ENCODE measurements around the gene TEF.

Gene TEF

DNA sequence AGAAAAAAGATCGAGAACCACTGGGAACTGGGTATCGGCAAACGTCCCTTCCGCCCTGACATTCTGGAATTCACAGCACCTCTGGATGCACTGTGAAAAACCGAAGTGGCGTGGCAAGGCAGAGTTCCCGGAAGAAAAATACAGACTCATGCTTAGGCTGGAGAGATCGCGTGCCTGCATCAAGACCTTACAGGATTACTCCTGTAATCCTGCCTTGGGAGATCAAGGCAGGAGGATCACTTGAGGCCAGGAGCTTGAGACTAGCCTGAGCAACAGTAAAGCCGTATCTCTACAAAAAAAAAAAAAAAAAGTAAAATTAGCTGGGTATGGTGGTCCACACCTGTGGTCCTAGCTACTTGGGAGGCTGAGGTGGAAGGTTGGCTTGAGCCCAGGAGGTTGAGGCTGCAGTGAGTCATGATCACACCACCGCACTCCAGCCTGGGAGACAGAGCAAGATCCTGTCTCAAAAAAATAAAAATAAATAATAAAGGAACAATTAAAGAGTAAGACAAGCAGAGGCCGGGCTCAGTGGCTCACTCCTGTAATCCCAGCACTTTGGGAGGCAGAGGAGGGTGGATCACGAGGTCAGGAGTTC lies 19.9 kb upstream of the TEF start:
- no peak overlapping the region for H3K27ac ChIP-seq
- DNase-seq: no peak
- H3K9me3 ChIP-seq: no peaks in the 10 kb centered on the region
- peaks cover 8 to 22% (median 21%) of the 10 kb centered on the region in 3 donors for H3K36me3 ChIP-seq
- intact Hi-C loops (cut with DNase I; ENCODE audit: low total_unique reads): loop anchor here (10.0 kb wide), 1 partner anchor 57 kb away; the partner anchor contains the start of gene ZC3H7B
- TF ChIP-seq, protein P1, sequence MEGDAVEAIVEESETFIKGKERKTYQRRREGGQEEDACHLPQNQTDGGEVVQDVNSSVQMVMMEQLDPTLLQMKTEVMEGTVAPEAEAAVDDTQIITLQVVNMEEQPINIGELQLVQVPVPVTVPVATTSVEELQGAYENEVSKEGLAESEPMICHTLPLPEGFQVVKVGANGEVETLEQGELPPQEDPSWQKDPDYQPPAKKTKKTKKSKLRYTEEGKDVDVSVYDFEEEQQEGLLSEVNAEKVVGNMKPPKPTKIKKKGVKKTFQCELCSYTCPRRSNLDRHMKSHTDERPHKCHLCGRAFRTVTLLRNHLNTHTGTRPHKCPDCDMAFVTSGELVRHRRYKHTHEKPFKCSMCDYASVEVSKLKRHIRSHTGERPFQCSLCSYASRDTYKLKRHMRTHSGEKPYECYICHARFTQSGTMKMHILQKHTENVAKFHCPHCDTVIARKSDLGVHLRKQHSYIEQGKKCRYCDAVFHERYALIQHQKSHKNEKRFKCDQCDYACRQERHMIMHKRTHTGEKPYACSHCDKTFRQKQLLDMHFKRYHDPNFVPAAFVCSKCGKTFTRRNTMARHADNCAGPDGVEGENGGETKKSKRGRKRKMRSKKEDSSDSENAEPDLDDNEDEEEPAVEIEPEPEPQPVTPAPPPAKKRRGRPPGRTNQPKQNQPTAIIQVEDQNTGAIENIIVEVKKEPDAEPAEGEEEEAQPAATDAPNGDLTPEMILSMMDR (IDR thresholded peaks at IDR 0.05): no peak
- no peaks in the 10 kb centered on the region for H3K27me3 ChIP-seq
- no peak overlapping the region for H3K4me3 ChIP-seq
- peaks cover 0 to 4% (median 4%) of the 10 kb centered on the region in 4 donors for H3K4me1 ChIP-seq

- TF ChIP-seq, protein P1 (IDR thresholded peaks at IDR 0.05): no peak
- Histone ChIP-seq H3K4me1 (peaks cover 0 to 12% (median 7%) of the 10 kb centered on the region in 4 donors), H3K27ac (no peak overlapping the region), H3K36me3 (peaks cover 0 to 14% (median 13%) of the 10 kb centered on the region in 3 donors), H3K4me3 (no peak overlapping the region), H3K9me3 (no peaks in the 10 kb centered on the region), H3K27me3 (no peaks in the 10 kb centered on the region)
- intact Hi-C loops (cut with DNase I; ENCODE audit: low total_unique reads): loop anchor here (10.0 kb wide), 1 partner anchor 58 kb away; the partner anchor contains the start of gene ZC3H7B
- DNase-seq: no peak
These were observed 19.1 kb upstream of the TEF start for GRCh38 chr22:41362615-41363014.

- H3K27me3 ChIP-seq: no peaks in the 10 kb centered on the region
- TF ChIP-seq, protein P1 (IDR thresholded peaks at IDR 0.05): no peak
- no peaks in the 10 kb centered on the region for H3K9me3 ChIP-seq
- H3K36me3 ChIP-seq: no peaks in the 10 kb centered on the region
- peaks cover 0 to 27% (median 21%) of the 10 kb centered on the region in 4 donors for H3K4me1 ChIP-seq
- intact Hi-C loops (cut with DNase I; ENCODE audit: low total_unique reads): loop anchor here (10.0 kb wide), 1 partner anchor 59 kb away; the partner anchor contains the start of gene ZC3H7B
- H3K27ac ChIP-seq: no peak overlapping the region
- DNase-seq: no peak
- no peak overlapping the region for H3K4me3 ChIP-seq
These were observed 17.5 kb upstream of the TEF start for GRCh38 chr22:41364233-41364632.

- no peaks in the 10 kb centered on the region for H3K9me3 ChIP-seq
- intact Hi-C loops (cut with DNase I; ENCODE audit: low total_unique reads): loop anchor here (10.0 kb wide), 1 partner anchor 60 kb away; the partner anchor contains the start of gene ZC3H7B
These were observed 16.8 kb upstream of the TEF start for GRCh38 chr22:41364955-41365354.

DNA sequence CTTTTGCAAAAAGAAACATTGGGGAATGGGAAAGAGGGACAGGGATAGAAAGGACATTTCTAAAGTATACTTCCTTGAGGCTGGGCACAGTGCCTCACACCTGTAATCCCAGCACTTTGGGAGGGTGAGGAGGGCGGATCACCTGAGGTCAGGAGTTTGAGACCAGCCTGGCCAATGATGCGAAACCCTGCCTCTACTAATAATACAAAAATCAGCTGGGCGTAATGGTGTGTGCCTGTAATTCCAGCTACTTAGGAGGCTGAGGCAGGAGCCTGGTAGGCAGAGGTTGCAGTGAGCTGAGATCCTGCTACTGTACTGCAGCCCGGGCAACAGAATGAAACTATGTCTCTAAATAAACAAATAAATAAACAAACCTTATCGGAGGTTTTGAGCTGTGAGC lies 16.3 kb upstream of the TEF start:
- TF ChIP-seq, protein P1 (IDR thresholded peaks at IDR 0.05): no peak

More at GRCh38 chr22:41364955-41365354, 16.8 kb upstream of the TEF start:
- Histone ChIP-seq H3K36me3 (no peaks in the 10 kb centered on the region), H3K27me3 (no peaks in the 10 kb centered on the region), H3K4me1 (peaks cover 0 to 34% (median 24%) of the 10 kb centered on the region in 4 donors), H3K4me3 (no peak overlapping the region), H3K27ac (no peak overlapping the region)
- no peak for DNase-seq
- TF ChIP-seq, protein P1 (IDR thresholded peaks at IDR 0.05): no peak

More for the DNA sequence above, 16.3 kb upstream of the TEF start:
- no peaks in the 10 kb centered on the region for H3K27me3 ChIP-seq
- no peaks in the 10 kb centered on the region for H3K9me3 ChIP-seq
- H3K4me1 ChIP-seq: peaks cover 0 to 34% (median 24%) of the 10 kb centered on the region in 4 donors
- H3K36me3 ChIP-seq: no peaks in the 10 kb centered on the region
- H3K27ac ChIP-seq: peak overlapping the region in 1 of 2 donors; percentile 61
- no peak for DNase-seq
- intact Hi-C loops (cut with DNase I; ENCODE audit: low total_unique reads): loop anchor here (10.0 kb wide), 1 partner anchor 61 kb away; the partner anchor contains the start of gene ZC3H7B
- H3K4me3 ChIP-seq: no peak overlapping the region

Data from tibial artery (tissue), 4 donors.